HL-60 (cell line): Measurements from ENCODE around the gene MDC1.
"Not testable (repeated sequence)": the region's sequence is repeated elsewhere in the genome, so short reads cannot be mapped to it uniquely, and the experiment has no call there.

Experiments used
- POLR2AphosphoS5 ChIP-seq: IDR thresholded peaks from 2 replicates; pipeline ENCODE4 v1.6.1; 2012; ENCODE audit warnings: low read depth
- TF ChIP-seq, protein P1 (sequence below): IDR thresholded peaks from one replicate; pipeline ENCODE4 v1.5.1; 2011; ENCODE audit warnings: low read length, control low read depth, inconsistent platforms; ENCODE audit not compliant: insufficient read depth

DNA sequence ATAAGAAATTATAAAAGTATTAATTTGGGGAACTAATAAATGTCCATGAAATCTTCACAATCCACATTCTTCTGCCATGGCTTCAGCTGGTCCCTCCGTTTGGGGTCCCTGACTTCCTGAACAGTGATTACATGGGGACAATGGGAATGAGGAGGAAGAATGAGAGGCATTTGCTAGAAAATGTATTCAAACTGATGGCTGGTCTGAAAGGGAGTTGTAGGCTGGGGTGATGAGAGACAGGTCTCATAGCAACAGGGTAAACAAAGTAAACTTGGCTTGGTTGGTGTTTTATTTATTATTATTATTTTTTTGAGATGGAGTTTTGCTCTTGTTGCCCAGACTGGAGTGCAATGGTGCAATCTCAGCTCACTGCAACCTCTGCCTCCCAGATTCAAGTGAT, 48.4 kb upstream of the MDC1 start:
- TF ChIP-seq, protein P1, sequence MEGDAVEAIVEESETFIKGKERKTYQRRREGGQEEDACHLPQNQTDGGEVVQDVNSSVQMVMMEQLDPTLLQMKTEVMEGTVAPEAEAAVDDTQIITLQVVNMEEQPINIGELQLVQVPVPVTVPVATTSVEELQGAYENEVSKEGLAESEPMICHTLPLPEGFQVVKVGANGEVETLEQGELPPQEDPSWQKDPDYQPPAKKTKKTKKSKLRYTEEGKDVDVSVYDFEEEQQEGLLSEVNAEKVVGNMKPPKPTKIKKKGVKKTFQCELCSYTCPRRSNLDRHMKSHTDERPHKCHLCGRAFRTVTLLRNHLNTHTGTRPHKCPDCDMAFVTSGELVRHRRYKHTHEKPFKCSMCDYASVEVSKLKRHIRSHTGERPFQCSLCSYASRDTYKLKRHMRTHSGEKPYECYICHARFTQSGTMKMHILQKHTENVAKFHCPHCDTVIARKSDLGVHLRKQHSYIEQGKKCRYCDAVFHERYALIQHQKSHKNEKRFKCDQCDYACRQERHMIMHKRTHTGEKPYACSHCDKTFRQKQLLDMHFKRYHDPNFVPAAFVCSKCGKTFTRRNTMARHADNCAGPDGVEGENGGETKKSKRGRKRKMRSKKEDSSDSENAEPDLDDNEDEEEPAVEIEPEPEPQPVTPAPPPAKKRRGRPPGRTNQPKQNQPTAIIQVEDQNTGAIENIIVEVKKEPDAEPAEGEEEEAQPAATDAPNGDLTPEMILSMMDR, result not testable (repeated sequence)
- TF ChIP-seq POLR2AphosphoS5, result not testable (repeated sequence)
